GM13976 (cell line): Measurements from ENCODE around the gene ATP7B.
"Not testable (repeated sequence)": the region's sequence is repeated elsewhere in the genome, so short reads cannot be mapped to it uniquely, and the experiment has no call there.

ENCODE experiments used
- DNase-seq: peaks from one replicate; pipeline ENCODE4 v3.0.0; 2012; ENCODE audit warnings: low spot score
- CTCF ChIP-seq: IDR thresholded peaks from 2 replicates; pipeline ENCODE4 v1.5.1; 2012; ENCODE audit warnings: borderline replicate concordance, mild to moderate bottlenecking; ENCODE audit not compliant: insufficient read depth; ENCODE audit errors: extremely low read depth, missing control alignments, control extremely low read depth
- in situ Hi-C: fragments of 300-500 bp; cut with MboI; formaldehyde crosslinking; loops from one replicate; pipeline ENCODE4 v1.12.0; 2022; ENCODE audit warnings: low sequenced_read_pairs, mixed read lengths, inconsistent platforms; ENCODE audit not compliant: unreplicated experiment

Gene ATP7B

GRCh38 chr13:51997186-51997585 is 14.1 kb downstream of the ATP7B start:
- no peak for TF ChIP-seq CTCF

GRCh38 chr13:51996641-51997040 is 14.6 kb downstream of the ATP7B start:
- in situ Hi-C loops = no loop called here
- DNase-seq = no peak
- no peak for TF ChIP-seq CTCF

More at GRCh38 chr13:51997186-51997585, 14.1 kb downstream of the ATP7B start:
- in situ Hi-C loops = no loop called here
- no peak for DNase-seq

GRCh38 chr13:51995677-51996551 is 15.3 kb downstream of the ATP7B start:
- in situ Hi-C loops = no loop called here
- DNase-seq = no peak
- no peak for TF ChIP-seq CTCF

GRCh38 chr13:51993713-51994112 is 17.5 kb downstream of the ATP7B start:
- DNase-seq = no peak
- TF ChIP-seq CTCF = no peak
- in situ Hi-C loops = no loop called here

GRCh38 chr13:51988988-51989618 is 22.1 kb downstream of the ATP7B start:
- no peak for DNase-seq

GRCh38 chr13:51984904-51985303 is 26.3 kb downstream of the ATP7B start:
- in situ Hi-C loops, DNase-seq: not testable (repeated sequence)

More at GRCh38 chr13:51988988-51989618, 22.1 kb downstream of the ATP7B start:
- TF ChIP-seq CTCF = no peak
- in situ Hi-C loops = no loop called here

GRCh38 chr13:51983292-51983691 is 28.0 kb downstream of the ATP7B start:
- DNase-seq, in situ Hi-C loops: not testable (repeated sequence)
